Measurements from ENCODE around the gene PIK3R6. TPM values are rescaled to one million over a fixed set of nuclear protein-coding genes. Genes with fewer than 3 reads are reported as not detected.

Gene PIK3R6
- total and polyA plus RNA-seq, 2 of the 4 experiments (the other 2 are of a cell fraction): not detected

- Histone ChIP-seq H3K4me1 (ENCODE audit: control insufficient read depth, insufficient read depth, low read length) (no peaks in the 10 kb centered on the region), H3K27ac (ENCODE audit: insufficient read depth, low read length) (no peak overlapping the region), H2BK5ac (ENCODE audit: low read depth, low read length, poor library complexity, severe bottlenecking) (no peak overlapping the region), H2BK15ac (ENCODE audit: low read depth, low read length) (no peak overlapping the region), H3K14ac (replicated peaks; ENCODE audit: low read depth, low read length) (no peak overlapping the region), H4K5ac (ENCODE audit: low read depth, low read length) (no peak overlapping the region), H3K56ac (ENCODE audit: extremely low read depth, insufficient read depth, low read length) (no peak overlapping the region), H4K8ac (ENCODE audit: low read depth in 2 of 2, low read length in 2 of 2) (no peak overlapping the region), H3K4me3 (ENCODE audit: insufficient read depth, low read depth, low read length) (no peak overlapping the region), H3K18ac (ENCODE audit: low read depth, low read length) (no peak overlapping the region), H2BK120ac (ENCODE audit: low read depth, low read length) (no peak overlapping the region), H2AK5ac (ENCODE audit: low read depth, low read length) (no peak overlapping the region), H3K4me2 (ENCODE audit: low read depth, low read length) (no peak overlapping the region), H2AFZ (replicated peaks; ENCODE audit: low read length, poor library complexity) (no peak overlapping the region), H3K23ac (ENCODE audit: low read depth, low read length) (no peak overlapping the region), H2BK20ac (ENCODE audit: low read depth, low read length) (no peak overlapping the region), H3K27me3 (ENCODE audit: control insufficient read depth, insufficient read depth, low read length) (no peaks in the 10 kb centered on the region), H4K91ac (ENCODE audit: insufficient read depth, low read depth, low read length) (no peak overlapping the region), H3K9ac (ENCODE audit: low read depth, low read length) (no peak overlapping the region), H2AK9ac (replicated peaks; ENCODE audit: low read depth, low read length, poor library complexity) (no peak overlapping the region), H3K9me3 (ENCODE audit: control insufficient read depth, insufficient read depth, low read length) (peaks cover 2% of the 10 kb centered on the region), H3K4ac (ENCODE audit: low read depth, low read length) (no peak overlapping the region), H4K20me1 (ENCODE audit: insufficient read depth, low read length) (no peaks in the 10 kb centered on the region), H3K79me1 (ENCODE audit: low read depth in 1 of 2, low read length in 2 of 2) (no peaks in the 10 kb centered on the region), H3K36me3 (ENCODE audit: control insufficient read depth, insufficient read depth, low read length) (no peaks in the 10 kb centered on the region), H3K9me1 (ENCODE audit: insufficient read depth, low read length) (no peaks in the 10 kb centered on the region)
- no TSS peak for BruUV-seq (replicated peaks)
- ATAC-seq (ENCODE audit: low read depth) (no peak), DNase-seq (no peak)
- whole genome bisulfite sequencing, 2 experiments (ENCODE audit: extremely low coverage in 2 of 2, insufficient read length in 1 of 2): 53% methylated on average over 5 of the region's 19 CpGs; no CpG with 5 or more reads in 1 of the 2 experiments
- in situ Hi-C loops (cut with MboI; ENCODE audit: low sequenced_read_pairs) (no loop called here), dilution Hi-C loops (cut with HindIII; ENCODE audit: low sequenced_read_pairs, unreplicated experiment) (no loop called here), intact Hi-C loops (cut with micrococcal nuclease) (no loop called here)
- ChIA-PET CTCF (no interaction called here), POLR2A (ENCODE audit: unreplicated experiment) (no interaction called here)
- no peak for TF ChIP-seq NFE2L2 (IDR thresholded peaks at IDR 0.05; ENCODE audit: low read depth, low read length)
- no peak for TF ChIP-seq MAZ (IDR thresholded peaks at IDR 0.05; ENCODE audit: borderline replicate concordance, low read depth, low read length)
- TF ChIP-seq CEBPB (IDR thresholded peaks at IDR 0.05; ENCODE audit: low read depth, low read length): no peak
- no peak for TF ChIP-seq RFX5 (IDR thresholded peaks at IDR 0.05; ENCODE audit: low read depth, low read length)
- no peak for TF ChIP-seq USF2 (IDR thresholded peaks at IDR 0.05; ENCODE audit: low read depth, low read length)
- TF ChIP-seq BHLHE40 (IDR thresholded peaks at IDR 0.05; ENCODE audit: low read depth, low read length): no peak
- TF ChIP-seq ELK1 (IDR thresholded peaks at IDR 0.05; ENCODE audit: borderline replicate concordance, low read depth, low read length): no peak
- no peak for TF ChIP-seq MAFK (IDR thresholded peaks at IDR 0.05; ENCODE audit: low read depth, low read length)
- no peak for TF ChIP-seq FOS (IDR thresholded peaks at IDR 0.05; ENCODE audit: low read depth, low read length)
- no peak for TF ChIP-seq RCOR1 (IDR thresholded peaks at IDR 0.05; ENCODE audit: insufficient replicate concordance, low read length)
- no peak for TF ChIP-seq SMC3 (IDR thresholded peaks at IDR 0.05; ENCODE audit: low read depth, low read length)
- no peak for TF ChIP-seq CTCF (conservative IDR thresholded peaks at IDR 0.05; ENCODE audit: low read depth, low read length)
- no peak for TF ChIP-seq POLR2A (IDR thresholded peaks at IDR 0.05; ENCODE audit: low read depth, low read length)
- TF ChIP-seq CHD1 (IDR thresholded peaks at IDR 0.05; ENCODE audit: low read depth, low read length): no peak
These were observed 40.6 kb downstream of the PIK3R6 start for GRCh38 chr17:8826808-8827435.
